NCI-H82 treated with DMSO at 0.1 percent for 48 hours (cell line): Measurements from ENCODE around the gene RNF180.
"Not testable (repeated sequence)": the region's sequence is repeated elsewhere in the genome, so short reads cannot be mapped to it uniquely, and the experiment has no call there.

Source experiments
- DNase-seq: peaks from one replicate; lab custom pipeline; 2025; ENCODE audit not compliant: unreplicated experiment; lab: John Stamatoyannopoulos, UW

Gene RNF180

GRCh38 chr5:64269164-64269563 lies 103.5 kb downstream of the RNF180 start:
- DNase-seq, result no peak

GRCh38 chr5:64273276-64273675 lies 107.6 kb downstream of the RNF180 start:
- DNase-seq, result no peak

GRCh38 chr5:64285188-64286130 lies 119.8 kb downstream of the RNF180 start:
- no peak for DNase-seq

GRCh38 chr5:64286381-64286780 lies 120.7 kb downstream of the RNF180 start:
- DNase-seq, result no peak

- DNase-seq, result not testable (repeated sequence)
Observed at GRCh38 chr5:64288496-64288895, 122.9 kb downstream of the RNF180 start.

GRCh38 chr5:64292611-64293215 lies 127.1 kb downstream of the RNF180 start:
- no peak for DNase-seq

GRCh38 chr5:64295101-64295500 lies 129.5 kb downstream of the RNF180 start:
- no peak for DNase-seq

- DNase-seq, result no peak
Observed at GRCh38 chr5:64298586-64298985, 132.9 kb downstream of the RNF180 start.

GRCh38 chr5:64299805-64300204 lies 134.2 kb downstream of the RNF180 start:
- no peak for DNase-seq

- no peak for DNase-seq
Observed at GRCh38 chr5:64301566-64301965, 135.9 kb downstream of the RNF180 start.

GRCh38 chr5:64308135-64308534 lies 142.5 kb downstream of the RNF180 start:
- no peak for DNase-seq

- no peak for DNase-seq
Observed at GRCh38 chr5:64312491-64312890, 146.8 kb downstream of the RNF180 start.

- no peak for DNase-seq
Observed at GRCh38 chr5:64315778-64316177, 150.1 kb downstream of the RNF180 start.

GRCh38 chr5:64318175-64318574 lies 152.5 kb downstream of the RNF180 start:
- DNase-seq, result no peak

- no peak for DNase-seq
Observed at GRCh38 chr5:64323591-64323990, 157.9 kb downstream of the RNF180 start.

GRCh38 chr5:64330728-64331231 lies 165.1 kb downstream of the RNF180 start:
- DNase-seq, result no peak

- DNase-seq, result no peak
Observed at GRCh38 chr5:64331597-64332277, 166.1 kb downstream of the RNF180 start.

- no peak for DNase-seq
Observed at GRCh38 chr5:64333886-64334285, 168.2 kb downstream of the RNF180 start.

GRCh38 chr5:64339769-64340168 lies 174.1 kb downstream of the RNF180 start:
- DNase-seq, result no peak

- no peak for DNase-seq
Observed at GRCh38 chr5:64340293-64340692, 174.7 kb downstream of the RNF180 start.

- no peak for DNase-seq
Observed at GRCh38 chr5:64341340-64341739, 175.7 kb downstream of the RNF180 start.

GRCh38 chr5:64344501-64344900 lies 178.9 kb downstream of the RNF180 start:
- DNase-seq, result no peak
